HL-60/S4 (cell line): ENCODE results near the gene SPEM2.

ENCODE experiments used
- in situ Hi-C: fragments of 300-500 bp; cut with MboI; formaldehyde crosslinking; loops from 2 replicates; pipeline ENCODE4 v1.14.3; 2022; ENCODE audit warnings: low sequenced_read_pairs

SPEM2 gene

DNA sequence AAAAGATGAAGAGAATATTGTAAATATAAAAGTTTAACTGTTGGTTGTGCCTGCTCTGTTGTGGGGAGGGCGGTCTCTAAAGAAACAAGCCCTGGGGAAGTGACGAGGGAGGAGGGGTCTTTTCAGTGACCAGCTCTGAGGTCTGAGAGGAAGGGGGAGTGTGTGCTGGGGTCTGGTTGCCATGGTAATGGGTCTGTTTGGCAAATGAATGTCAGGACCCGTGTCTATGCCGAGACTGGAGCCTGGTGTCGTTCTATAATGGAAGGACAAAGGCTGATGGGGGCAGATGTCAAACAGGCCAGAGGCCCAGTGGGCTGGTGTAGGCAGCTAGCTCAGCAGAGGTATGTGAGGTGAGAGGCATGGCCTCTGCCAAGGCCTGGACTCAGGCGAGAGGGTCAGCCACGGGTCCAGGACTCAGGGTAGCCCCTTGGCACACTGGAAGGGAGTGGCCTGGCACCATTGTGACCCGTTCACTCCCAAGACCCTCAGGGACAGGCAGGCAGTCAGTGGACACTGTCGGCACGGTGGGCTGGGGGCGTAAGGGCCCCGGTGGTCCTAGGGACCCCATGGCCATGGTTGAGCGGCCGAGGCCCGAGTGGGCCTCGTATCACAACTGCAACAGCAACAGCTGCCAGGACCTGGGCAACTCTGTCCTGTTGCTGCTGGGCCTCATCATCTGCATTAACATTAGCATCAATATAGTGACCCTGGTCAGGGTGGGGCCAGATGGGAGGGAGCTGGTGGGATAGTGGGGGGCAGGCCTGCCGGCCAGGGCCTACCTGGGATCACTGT, 5.4 kb upstream of the SPEM2 start, which contains the start of gene SPEM1:
SPEM1 (plus strand) TSS at position 506 of the 792 bp plus-strand sequence; CDS start at position 567, 61 bp downstream.
- in situ Hi-C loops: no loop called here

GRCh38 chr17:7421186-7421585, 4.2 kb upstream of the SPEM2 start:
- in situ Hi-C loops: no loop called here

DNA sequence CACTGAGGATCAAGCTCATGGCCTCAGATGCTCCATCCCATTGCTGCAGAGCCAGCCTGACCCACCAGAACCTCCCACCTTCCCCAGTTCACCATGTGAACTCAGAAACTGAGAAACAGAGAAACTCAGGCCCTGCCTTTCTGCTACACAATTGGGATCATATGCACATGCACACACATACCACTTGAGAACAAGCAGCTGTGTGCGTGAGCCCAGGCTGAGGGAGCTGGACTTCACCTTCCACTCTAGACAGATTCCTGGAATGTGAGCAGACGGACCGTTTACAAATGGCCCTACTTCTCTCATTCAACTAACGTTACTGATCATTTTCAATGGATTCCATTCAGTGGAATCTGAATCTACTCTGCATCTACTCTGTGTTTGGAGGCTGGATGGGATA, 1.7 kb upstream of the SPEM2 start:
- in situ Hi-C loops: no loop called here

- in situ Hi-C loops: no loop called here
Measured at GRCh38 chr17:7425756-7426155, 340 bp downstream of the SPEM2 start.

- in situ Hi-C loops: no loop called here
Measured at GRCh38 chr17:7426203-7426863, 917 bp downstream of the SPEM2 start.

DNA sequence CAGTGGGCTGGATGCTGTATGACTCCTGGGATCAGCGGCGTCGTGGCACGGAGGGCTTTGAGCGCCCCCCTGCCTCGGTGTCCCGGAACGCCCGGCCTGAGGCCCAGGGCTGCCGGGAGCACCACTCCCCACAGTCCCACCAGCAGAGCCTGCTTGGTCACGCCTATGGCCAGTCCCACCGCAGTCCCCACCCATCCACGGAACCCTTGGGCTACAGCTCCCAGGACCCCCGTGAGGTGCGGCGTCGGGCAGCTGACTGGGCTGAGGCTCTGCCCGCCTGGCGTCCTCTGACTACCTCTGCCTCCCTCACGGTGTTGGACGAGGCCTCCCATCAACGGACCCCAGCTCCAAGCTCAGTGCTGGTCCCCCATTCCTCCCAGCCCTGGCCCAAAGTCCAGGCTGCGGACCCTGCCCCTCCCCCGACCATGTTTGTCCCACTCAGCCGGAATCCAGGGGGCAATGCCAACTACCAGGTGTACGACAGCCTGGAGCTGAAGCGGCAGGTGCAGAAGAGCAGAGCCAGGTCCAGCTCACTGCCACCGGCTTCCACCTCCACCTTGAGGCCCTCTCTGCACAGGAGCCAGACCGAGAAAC, 1.6 kb downstream of the SPEM2 start:
- in situ Hi-C loops: no loop called here

DNA sequence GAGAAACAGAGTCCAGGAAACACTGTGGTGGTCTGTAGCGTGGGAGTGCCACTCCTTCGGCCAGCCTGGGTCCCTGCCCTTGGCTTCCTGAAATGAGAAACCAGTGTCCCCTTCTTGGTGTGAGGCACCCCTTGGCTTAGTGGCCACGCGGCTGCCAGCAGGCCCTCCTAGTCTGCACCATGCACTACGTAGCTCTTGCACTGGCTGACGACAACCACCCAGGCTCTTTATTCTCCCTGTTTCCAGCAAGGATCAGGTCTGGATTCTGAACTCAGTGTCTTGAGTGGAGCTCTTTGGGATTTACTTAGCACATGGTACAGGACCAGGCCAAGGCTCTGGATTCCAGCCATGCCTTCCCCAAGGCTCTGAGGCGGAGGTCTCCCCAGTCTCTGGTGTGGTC, 2.1 kb downstream of the SPEM2 start:
- in situ Hi-C loops: no loop called here

- in situ Hi-C loops: no loop called here
Measured at GRCh38 chr17:7428557-7428956, 3.1 kb downstream of the SPEM2 start, which contains the start of gene SPEM3. SPEM3 (plus strand) TSS chr17:7428857; CDS start chr17:7428903, 46 bp downstream.

GRCh38 chr17:7429722-7430121, 4.3 kb downstream of the SPEM2 start:
- in situ Hi-C loops: no loop called here

GRCh38 chr17:7431231-7431630, 5.8 kb downstream of the SPEM2 start:
- in situ Hi-C loops: no loop called here

GRCh38 chr17:7432296-7432695, 6.9 kb downstream of the SPEM2 start:
- in situ Hi-C loops: no loop called here

DNA sequence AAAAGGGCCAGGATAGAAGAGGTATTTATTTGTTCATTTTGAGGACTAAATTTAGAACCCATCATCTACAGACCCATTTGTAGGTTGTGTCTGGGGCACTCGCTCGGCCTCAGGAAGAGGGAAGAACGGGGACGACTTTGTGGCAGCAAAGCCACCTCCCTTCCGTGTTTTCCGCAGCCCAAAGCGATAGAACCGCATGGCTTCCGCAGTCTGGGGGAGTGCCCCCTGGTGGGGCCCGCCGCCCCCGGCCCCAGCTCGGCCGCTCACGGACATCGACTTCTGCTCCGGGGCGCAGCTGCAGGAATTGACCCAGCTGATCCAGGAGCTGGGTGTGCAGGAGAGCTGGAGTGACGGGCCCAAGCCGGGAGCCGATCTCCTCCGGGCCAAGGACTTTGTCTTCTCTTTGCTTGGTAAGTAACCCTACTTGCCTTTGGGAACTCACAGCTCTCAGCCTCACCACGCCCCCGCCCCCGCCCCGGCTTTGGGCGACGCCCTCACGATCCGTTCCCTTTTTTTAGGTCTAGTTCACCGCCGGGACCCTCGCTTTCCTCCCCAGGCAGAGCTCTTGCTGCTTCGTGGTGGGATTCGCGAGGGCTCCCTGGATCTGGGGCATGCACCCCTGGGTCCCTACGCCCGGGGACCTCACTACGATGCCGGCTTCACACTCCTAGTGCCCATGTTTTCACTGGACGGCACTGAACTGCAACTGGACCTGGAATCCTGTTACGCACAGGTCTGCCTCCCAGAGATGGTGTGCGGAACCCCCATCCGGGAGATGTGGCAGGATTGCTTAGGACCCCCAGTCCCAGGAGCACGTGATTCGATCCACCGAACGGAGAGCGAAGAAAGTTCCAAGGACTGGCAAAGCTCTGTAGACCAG, 10.5 kb downstream of the SPEM2 start:
- in situ Hi-C loops: no loop called here

- in situ Hi-C loops: no loop called here
Measured at GRCh38 chr17:7436556-7437368, 11.3 kb downstream of the SPEM2 start.

DNA sequence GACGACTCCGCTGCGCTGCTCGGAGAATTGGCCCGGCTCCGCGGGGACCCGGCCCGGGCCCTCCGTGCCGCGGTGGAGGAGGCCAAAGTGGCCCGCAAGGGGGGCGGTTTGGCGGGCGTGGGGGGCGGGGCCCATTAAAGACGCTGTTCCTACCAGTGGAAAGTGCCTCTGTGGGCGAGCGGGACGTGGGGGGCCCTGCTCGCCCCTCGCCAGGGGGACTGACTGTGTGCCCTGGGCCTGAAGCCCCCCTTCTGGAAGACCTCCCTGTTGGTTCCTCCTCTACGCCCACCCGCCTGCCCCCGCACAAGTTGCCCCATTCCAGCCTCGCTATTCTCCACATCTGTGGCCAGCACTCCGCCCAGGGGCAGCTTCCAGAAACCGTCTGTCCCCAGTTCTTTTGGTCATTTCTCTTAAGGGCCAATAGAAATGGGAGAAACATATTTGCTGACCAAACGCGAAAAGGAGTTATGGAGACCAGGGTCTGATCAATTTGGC, 12.0 kb downstream of the SPEM2 start:
- in situ Hi-C loops: no loop called here

DNA sequence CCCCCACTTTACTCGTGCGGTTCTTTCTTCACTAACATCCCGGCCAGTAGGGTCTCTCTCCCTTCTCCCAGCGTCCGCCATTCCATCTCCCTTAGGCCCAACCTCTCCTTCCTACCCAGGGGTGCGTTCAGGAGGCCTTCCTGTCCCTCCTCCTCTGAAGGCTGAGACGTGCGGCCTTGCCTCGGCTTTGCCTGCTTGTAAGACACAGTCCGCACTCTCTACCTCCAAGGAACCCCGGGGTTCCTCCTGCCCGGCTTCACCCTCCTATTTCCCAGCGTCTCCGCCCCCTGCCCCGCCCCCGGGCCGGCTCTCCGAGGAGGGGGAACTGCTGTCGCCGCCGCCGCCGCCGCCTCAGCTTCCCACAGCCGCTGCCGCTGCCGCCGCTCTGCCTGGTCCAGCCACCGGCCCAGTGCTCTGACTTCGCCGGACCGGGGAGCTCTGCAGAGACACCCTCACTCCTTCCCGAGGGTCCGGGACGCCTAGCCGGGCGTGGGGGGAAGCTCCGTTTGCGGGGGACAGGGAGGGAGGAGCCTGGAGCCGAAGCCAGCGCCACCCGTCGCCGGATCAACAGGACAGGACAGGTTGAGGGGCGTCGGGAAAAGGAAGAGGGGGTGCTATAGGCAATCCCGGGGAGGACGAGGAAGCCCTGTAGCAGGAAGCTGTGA, 12.7 kb downstream of the SPEM2 start:
- in situ Hi-C loops: no loop called here

GRCh38 chr17:7438656-7439460, 13.4 kb downstream of the SPEM2 start:
- in situ Hi-C loops: no loop called here

DNA sequence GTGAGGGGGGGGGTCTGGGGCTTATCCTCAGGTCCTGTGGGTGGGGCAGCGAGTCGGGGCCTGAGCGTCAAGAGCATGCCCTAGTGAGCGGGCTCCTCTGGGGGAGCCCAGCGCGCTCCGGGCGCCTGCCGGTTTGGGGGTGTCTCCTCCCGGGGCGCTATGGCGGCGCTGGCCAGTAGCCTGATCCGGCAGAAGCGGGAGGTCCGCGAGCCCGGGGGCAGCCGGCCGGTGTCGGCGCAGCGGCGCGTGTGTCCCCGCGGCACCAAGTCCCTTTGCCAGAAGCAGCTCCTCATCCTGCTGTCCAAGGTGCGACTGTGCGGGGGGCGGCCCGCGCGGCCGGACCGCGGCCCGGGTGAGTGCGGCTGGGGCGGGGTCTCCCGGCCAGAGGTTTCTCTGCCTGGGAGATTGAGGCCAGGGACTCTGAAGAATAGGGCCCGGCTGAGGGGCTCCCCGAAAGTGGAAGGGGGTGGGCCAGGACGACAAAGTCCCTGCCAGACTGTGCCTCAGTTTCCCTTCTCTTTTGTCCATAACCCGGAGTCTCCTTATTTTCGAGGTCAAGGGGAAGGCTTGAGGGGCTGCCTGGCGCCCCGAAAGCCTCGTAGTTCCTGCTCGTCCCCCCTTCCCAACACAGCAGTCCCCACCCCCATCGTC, 14.2 kb downstream of the SPEM2 start, which contains the start of gene FGF11:
FGF11 (plus strand) TSS at position 51 of the 651 bp plus-strand sequence; CDS start at position 160, 109 bp downstream.
- in situ Hi-C loops: no loop called here
